Muscle of arm (tissue), 12 donors: ENCODE data around the gene STAP2. TPM values are rescaled to one million over a fixed set of nuclear protein-coding genes. Genes with fewer than 3 reads are reported as not detected.

Experiments used
- polyA plus RNA-seq, 12 donors: library from polyadenylated mRNA; unstranded; fragments of 120-200 nt; gene quantifications; one replicate each; pipeline ENCODE4 v1.2.1, GENCODE V29; 2013; ENCODE audit not compliant: insufficient read length in 12 of 12

STAP2 gene
- polyA plus RNA-seq, 12 donors = 3.5 to 37.7 (median 5.1) TPM; not detected in 2

Other genes with a start within 250 kb of the STAP2 start
- 100 to 1,000 TPM in 6 of 12 donors, 10 to 100 TPM in 6; 74.0 to 196 (median 100) TPM for gene MAP2K2, start 214.7 kb downstream of the STAP2 start, polyA plus RNA-seq
- 1 to 10 TPM in 1 of 12 donors, under 1 TPM in 1, not detected in 10; 0.30 to 8.2 TPM for gene CREB3L3, start 185.2 kb downstream of the STAP2 start, polyA plus RNA-seq
- 10 to 100 TPM in 6 of 12 donors, 1 to 10 TPM in 5, not detected in 1; 7.1 to 22.9 (median 10.4) TPM for gene SIRT6, start 156.3 kb downstream of the STAP2 start, polyA plus RNA-seq
- 1 to 10 TPM in 7 of 12 donors, under 1 TPM in 3, not detected in 2; 0.38 to 2.2 (median 1.4) TPM for gene ANKRD24, start 156.1 kb downstream of the STAP2 start, polyA plus RNA-seq
- gene EBI3, start 109.3 kb downstream of the STAP2 start, polyA plus RNA-seq = 1 to 10 TPM in 1 of 12 donors, under 1 TPM in 9, not detected in 2; 0.34 to 2.4 (median 0.70) TPM
- gene YJU2, start 91.7 kb downstream of the STAP2 start, polyA plus RNA-seq = 10 to 100 TPM in 11 of 12 donors, not detected in 1; 10.8 to 19.0 (median 11.9) TPM
- gene SHD, start 59.6 kb downstream of the STAP2 start, polyA plus RNA-seq = 100 to 1,000 TPM in 5 of 12 donors, 10 to 100 TPM in 6, not detected in 1; 48.5 to 140 (median 91.9) TPM
- gene TMIGD2, start 36.4 kb downstream of the STAP2 start, polyA plus RNA-seq = 1 to 10 TPM in 1 of 12 donors, under 1 TPM in 9, not detected in 2; 0.27 to 3.2 (median 0.60) TPM
- gene FSD1, start 34.2 kb downstream of the STAP2 start, polyA plus RNA-seq = 10 to 100 TPM in 1 of 12 donors, 1 to 10 TPM in 9, under 1 TPM in 1, not detected in 1; 0.88 to 13.6 (median 2.2) TPM
- gene MPND, start 4.7 kb upstream of the STAP2 start, polyA plus RNA-seq = 10 to 100 TPM in 10 of 12 donors, not detected in 2; 11.4 to 18.5 (median 13.2) TPM
- gene SH3GL1, start 61.7 kb upstream of the STAP2 start, polyA plus RNA-seq = 10 to 100 TPM in 11 of 12 donors, not detected in 1; 41.2 to 79.6 (median 56.0) TPM
- gene CHAF1A, start 63.8 kb upstream of the STAP2 start, polyA plus RNA-seq = 10 to 100 TPM in 10 of 12 donors, 1 to 10 TPM in 1, not detected in 1; 7.8 to 25.9 (median 11.3) TPM
- gene UBXN6, start 119.0 kb upstream of the STAP2 start, polyA plus RNA-seq = 100 to 1,000 TPM in 2 of 12 donors, 10 to 100 TPM in 9, not detected in 1; 66.8 to 148 (median 87.8) TPM
- gene HDGFL2, start 133.5 kb upstream of the STAP2 start, polyA plus RNA-seq = 10 to 100 TPM in 11 of 12 donors, not detected in 1; 46.8 to 76.7 (median 51.3) TPM
- 1 to 10 TPM in 10 of 12 donors, under 1 TPM in 1, not detected in 1; 0.88 to 9.1 (median 3.2) TPM for gene PLIN4, start 179.7 kb upstream of the STAP2 start, polyA plus RNA-seq
- 1 to 10 TPM in 8 of 12 donors, under 1 TPM in 2, not detected in 2; 0.61 to 3.7 (median 2.5) TPM for gene PLIN5, start 196.4 kb upstream of the STAP2 start, polyA plus RNA-seq
- under 1 TPM in 10 of 12 donors, not detected in 2; 0.21 to 0.91 (median 0.57) TPM for gene LRG1, start 201.2 kb upstream of the STAP2 start, polyA plus RNA-seq
- gene SEMA6B, start 220.9 kb upstream of the STAP2 start, polyA plus RNA-seq = 10 to 100 TPM in 11 of 12 donors, not detected in 1; 22.4 to 71.3 (median 41.1) TPM